Measurements from ENCODE around the gene SMIM29. TPM values are rescaled to one million over a fixed set of nuclear protein-coding genes. Genes with fewer than 3 reads are reported as not detected.

The SMIM29 gene
- polyA plus RNA-seq, 4 donors, result 9.3 to 27.3 (median 21.5) TPM

DNA sequence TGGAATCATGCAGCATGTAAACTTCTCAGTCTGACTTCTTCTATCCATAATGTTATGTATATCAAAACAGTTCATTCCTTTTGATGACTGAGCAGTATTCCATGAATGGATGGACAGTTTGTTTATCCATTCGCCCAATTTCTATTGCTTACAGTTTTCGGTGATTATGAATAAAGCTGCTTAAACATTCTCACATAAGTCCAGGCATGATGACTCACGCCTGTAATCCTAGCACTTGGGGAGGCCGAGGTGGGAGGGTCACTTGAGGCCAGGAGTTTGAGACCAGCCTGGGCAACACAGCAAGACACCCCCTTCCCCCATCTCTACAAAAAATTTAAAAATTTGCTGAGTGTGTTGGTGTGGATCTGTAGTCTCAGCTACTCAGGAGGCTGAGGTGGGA is 35.0 kb downstream of the SMIM29 start:
- Histone ChIP-seq H3K4me1 (ENCODE audit: control insufficient read depth in 3 of 3, insufficient read depth in 2 of 3, low read depth in 1 of 3, low read length in 2 of 3) (no peaks in the 10 kb centered on the region), H3K36me3 (ENCODE audit: control insufficient read depth in 3 of 3, insufficient read depth in 2 of 3, low read depth in 1 of 3, low read length in 3 of 3) (no peaks in the 10 kb centered on the region), H3K9me3 (ENCODE audit: control insufficient read depth in 2 of 2, insufficient read depth in 1 of 2, low read depth in 1 of 2, low read length in 1 of 2) (no peaks in the 10 kb centered on the region), H3K27me3 (ENCODE audit: control insufficient read depth in 3 of 3, insufficient read depth in 3 of 3, low read length in 3 of 3) (no peaks in the 10 kb centered on the region), H3K27ac (ENCODE audit: low read depth in 1 of 3, low read length in 2 of 3) (no peak overlapping the region), H3K4me3 (ENCODE audit: low read depth in 1 of 3, low read length in 3 of 3) (no peak overlapping the region)
- DNase-seq, result no peak
- 74 to 87% (median 78%) methylated on average over 4 of the region's 4 CpGs for WGBS, 3 donors
- FAIRE-seq, result no peak

DNA sequence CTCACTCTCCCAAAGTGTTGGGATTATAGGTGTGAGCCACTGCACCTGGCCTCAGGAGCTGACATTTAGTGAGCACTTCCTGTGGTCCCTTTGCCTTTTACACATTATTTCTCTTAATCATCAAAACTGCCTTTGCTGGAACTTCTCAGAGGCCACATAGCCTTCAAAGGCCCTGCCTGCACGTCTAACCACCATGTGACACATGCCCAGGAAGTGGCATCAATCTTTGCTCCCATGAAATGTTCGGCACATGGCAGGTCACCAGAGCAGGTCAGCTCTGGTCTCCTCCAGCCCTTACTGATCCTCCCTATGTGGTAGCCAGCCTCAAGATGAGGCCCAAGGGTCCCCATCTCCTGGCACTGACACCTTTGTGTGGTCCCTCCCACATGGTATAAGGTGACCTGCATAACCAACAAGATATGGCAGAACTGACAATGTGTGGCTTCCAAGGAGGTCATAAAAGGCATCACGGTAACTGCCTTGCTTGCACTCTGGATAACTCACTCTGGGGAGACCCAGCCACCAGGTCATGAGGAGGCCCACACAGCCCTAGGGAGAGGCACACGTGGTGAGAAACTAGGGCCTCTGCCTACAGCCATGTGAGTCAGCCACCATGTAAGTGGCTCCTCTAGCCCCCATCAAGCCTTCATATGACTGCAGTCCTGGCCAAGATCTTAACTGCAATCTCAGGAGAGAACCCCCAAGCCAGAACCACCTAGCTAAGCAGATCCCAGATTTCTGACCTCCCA is 40.9 kb downstream of the SMIM29 start:
- H3K9me3 ChIP-seq (ENCODE audit: control insufficient read depth in 2 of 2, insufficient read depth in 1 of 2, low read depth in 1 of 2, low read length in 1 of 2), result no peaks in the 10 kb centered on the region
- no peaks in the 10 kb centered on the region for H3K36me3 ChIP-seq (ENCODE audit: control insufficient read depth in 3 of 3, insufficient read depth in 2 of 3, low read depth in 1 of 3, low read length in 3 of 3)
- no peak overlapping the region for H3K27ac ChIP-seq (ENCODE audit: low read depth in 1 of 3, low read length in 2 of 3)
- no peaks in the 10 kb centered on the region for H3K27me3 ChIP-seq (ENCODE audit: control insufficient read depth in 3 of 3, insufficient read depth in 3 of 3, low read length in 3 of 3)
- FAIRE-seq (no peak), DNase-seq (no peak)
- H3K4me1 ChIP-seq (ENCODE audit: control insufficient read depth in 3 of 3, insufficient read depth in 2 of 3, low read depth in 1 of 3, low read length in 2 of 3), result no peaks in the 10 kb centered on the region
- 71 to 77% (median 76%) methylated on average over 4 of the region's 4 CpGs for WGBS, 3 donors
- H3K4me3 ChIP-seq (ENCODE audit: low read depth in 1 of 3, low read length in 3 of 3), result no peak overlapping the region

DNA sequence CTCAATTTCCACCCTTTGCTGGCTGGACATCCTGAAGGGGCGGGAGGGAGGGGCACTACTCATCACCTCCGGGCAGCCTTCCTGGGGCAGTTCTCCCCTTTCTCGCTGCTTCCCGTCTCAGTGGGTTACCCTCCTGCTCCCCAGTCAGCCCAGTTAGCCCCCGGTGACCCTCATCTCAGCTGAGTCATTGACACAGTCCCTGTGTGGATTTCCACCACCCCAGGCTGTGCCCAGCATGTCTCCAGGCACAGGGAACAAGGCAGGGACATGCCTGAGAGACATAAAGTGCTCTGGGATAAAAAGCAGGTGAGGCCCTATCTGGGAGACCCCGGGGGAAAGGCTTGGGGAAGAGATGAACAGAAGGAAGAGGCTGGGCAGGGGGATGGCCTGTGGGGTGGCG is 42.1 kb downstream of the SMIM29 start:
- Histone ChIP-seq H3K4me3 (ENCODE audit: low read depth in 1 of 3, low read length in 3 of 3) (no peak overlapping the region), H3K4me1 (ENCODE audit: control insufficient read depth in 3 of 3, insufficient read depth in 2 of 3, low read depth in 1 of 3, low read length in 2 of 3) (no peaks in the 10 kb centered on the region), H3K36me3 (ENCODE audit: control insufficient read depth in 3 of 3, insufficient read depth in 2 of 3, low read depth in 1 of 3, low read length in 3 of 3) (no peaks in the 10 kb centered on the region), H3K27me3 (ENCODE audit: control insufficient read depth in 3 of 3, insufficient read depth in 3 of 3, low read length in 3 of 3) (no peaks in the 10 kb centered on the region), H3K9me3 (ENCODE audit: control insufficient read depth in 2 of 2, insufficient read depth in 1 of 2, low read depth in 1 of 2, low read length in 1 of 2) (no peaks in the 10 kb centered on the region), H3K27ac (ENCODE audit: low read depth in 1 of 3, low read length in 2 of 3) (no peak overlapping the region)
- no peak for DNase-seq
- FAIRE-seq, result no peak
- 74 to 83% (median 83%) methylated on average over 7 of the region's 7 CpGs for WGBS, 3 donors

GRCh38 chr6:34205916-34206315 is 42.9 kb downstream of the SMIM29 start:
- Histone ChIP-seq H3K4me1 (ENCODE audit: control insufficient read depth in 3 of 3, insufficient read depth in 2 of 3, low read depth in 1 of 3, low read length in 2 of 3) (no peaks in the 10 kb centered on the region), H3K27ac (ENCODE audit: low read depth in 1 of 3, low read length in 2 of 3) (no peak overlapping the region), H3K27me3 (ENCODE audit: control insufficient read depth in 3 of 3, insufficient read depth in 3 of 3, low read length in 3 of 3) (no peaks in the 10 kb centered on the region), H3K9me3 (ENCODE audit: control insufficient read depth in 2 of 2, insufficient read depth in 1 of 2, low read depth in 1 of 2, low read length in 1 of 2) (no peaks in the 10 kb centered on the region), H3K36me3 (ENCODE audit: control insufficient read depth in 3 of 3, insufficient read depth in 2 of 3, low read depth in 1 of 3, low read length in 3 of 3) (no peaks in the 10 kb centered on the region), H3K4me3 (ENCODE audit: low read depth in 1 of 3, low read length in 3 of 3) (no peak overlapping the region)
- DNase-seq (no peak), FAIRE-seq (no peak)
- WGBS, 3 donors, result 84 to 94% (median 94%) methylated on average over 2 of the region's 2 CpGs

- WGBS, 3 donors, result 88 to 94% (median 92%) methylated on average over 3 of the region's 3 CpGs
- H3K4me3 ChIP-seq (ENCODE audit: low read depth in 1 of 3, low read length in 3 of 3), result no peak overlapping the region
- H3K27me3 ChIP-seq (ENCODE audit: control insufficient read depth in 3 of 3, insufficient read depth in 3 of 3, low read length in 3 of 3), result no peaks in the 10 kb centered on the region
- H3K36me3 ChIP-seq (ENCODE audit: control insufficient read depth in 3 of 3, insufficient read depth in 2 of 3, low read depth in 1 of 3, low read length in 3 of 3), result no peaks in the 10 kb centered on the region
- no peaks in the 10 kb centered on the region for H3K4me1 ChIP-seq (ENCODE audit: control insufficient read depth in 3 of 3, insufficient read depth in 2 of 3, low read depth in 1 of 3, low read length in 2 of 3)
- H3K9me3 ChIP-seq (ENCODE audit: control insufficient read depth in 2 of 2, insufficient read depth in 1 of 2, low read depth in 1 of 2, low read length in 1 of 2), result no peaks in the 10 kb centered on the region
- FAIRE-seq (no peak), DNase-seq (no peak)
- H3K27ac ChIP-seq (ENCODE audit: low read depth in 1 of 3, low read length in 2 of 3), result no peak overlapping the region
These were observed 43.3 kb downstream of the SMIM29 start for GRCh38 chr6:34205466-34205865.

DNA sequence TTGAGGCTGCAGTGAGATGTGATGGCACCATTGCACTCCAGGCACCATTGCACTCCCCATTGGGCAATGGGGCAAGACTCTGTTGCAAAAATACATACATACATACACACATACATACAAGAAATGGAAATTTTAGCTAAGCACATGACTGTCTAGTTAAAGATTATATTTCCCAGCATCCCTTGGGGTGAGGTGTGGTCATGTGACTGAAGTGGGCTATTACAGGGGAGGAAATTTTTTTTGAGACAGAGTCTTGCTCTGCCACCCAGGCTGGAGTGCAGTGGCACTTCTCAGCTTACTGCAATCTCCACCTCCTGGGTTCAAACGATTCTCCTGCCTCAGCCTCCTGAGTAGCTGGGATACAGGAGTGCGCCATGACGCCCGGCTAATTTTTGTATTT is 44.1 kb downstream of the SMIM29 start:
- Histone ChIP-seq H3K4me1 (ENCODE audit: control insufficient read depth in 3 of 3, insufficient read depth in 2 of 3, low read depth in 1 of 3, low read length in 2 of 3) (no peaks in the 10 kb centered on the region), H3K36me3 (ENCODE audit: control insufficient read depth in 3 of 3, insufficient read depth in 2 of 3, low read depth in 1 of 3, low read length in 3 of 3) (no peaks in the 10 kb centered on the region), H3K9me3 (ENCODE audit: control insufficient read depth in 2 of 2, insufficient read depth in 1 of 2, low read depth in 1 of 2, low read length in 1 of 2) (no peaks in the 10 kb centered on the region), H3K4me3 (ENCODE audit: low read depth in 1 of 3, low read length in 3 of 3) (no peak overlapping the region), H3K27ac (ENCODE audit: low read depth in 1 of 3, low read length in 2 of 3) (no peak overlapping the region), H3K27me3 (ENCODE audit: control insufficient read depth in 3 of 3, insufficient read depth in 3 of 3, low read length in 3 of 3) (no peaks in the 10 kb centered on the region)
- no peak for DNase-seq
- 81 to 96% (median 95%) methylated on average over 4 of the region's 4 CpGs for WGBS, 3 donors
- FAIRE-seq, result no peak

DNA sequence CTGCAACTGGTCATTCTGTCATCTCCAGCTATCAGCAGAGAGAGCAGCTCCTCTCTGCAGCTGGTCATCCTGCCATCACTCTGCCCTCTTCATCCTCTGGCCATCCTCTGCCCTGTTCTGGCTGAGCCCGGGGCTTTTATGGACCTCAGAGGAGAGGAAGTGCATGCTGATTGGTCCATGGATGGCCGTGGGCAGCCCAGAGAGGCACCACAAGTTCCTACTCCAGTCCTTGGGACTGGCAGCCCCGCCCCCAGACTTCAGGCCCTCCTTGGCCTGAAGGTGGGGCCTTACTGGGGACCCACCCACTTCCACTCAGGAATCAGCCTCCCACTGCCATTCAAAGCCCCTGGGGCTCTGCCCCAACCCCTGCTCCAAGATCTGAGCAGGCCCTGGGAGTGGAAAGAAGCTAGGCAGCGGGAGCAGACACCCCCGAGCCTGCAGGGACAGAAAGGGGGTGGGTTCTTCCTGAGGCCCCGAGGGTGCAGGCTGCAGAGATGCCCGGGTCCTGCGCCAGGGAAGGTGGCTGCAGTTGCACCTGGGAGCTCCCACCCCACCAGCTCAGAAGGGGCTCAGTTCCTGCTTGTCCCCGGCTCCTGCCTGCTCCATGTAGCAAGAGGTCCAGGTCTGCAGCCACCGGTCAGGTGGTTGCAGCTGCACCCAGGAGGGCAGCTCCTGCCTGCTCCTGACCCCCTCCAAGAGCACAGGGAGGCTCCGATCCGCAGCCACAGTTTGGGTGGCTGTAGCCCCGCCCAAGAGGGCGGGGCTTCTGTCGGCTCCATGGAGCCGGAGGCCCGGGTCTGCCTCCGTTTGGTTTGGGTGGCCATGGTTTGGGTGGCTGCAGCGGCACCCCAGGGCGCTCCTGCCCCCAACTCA is 46.2 kb downstream of the SMIM29 start:
- Histone ChIP-seq H3K36me3 (ENCODE audit: control insufficient read depth in 3 of 3, insufficient read depth in 2 of 3, low read depth in 1 of 3, low read length in 3 of 3) (no peaks in the 10 kb centered on the region), H3K9me3 (ENCODE audit: control insufficient read depth in 2 of 2, insufficient read depth in 1 of 2, low read depth in 1 of 2, low read length in 1 of 2) (no peaks in the 10 kb centered on the region), H3K4me1 (ENCODE audit: control insufficient read depth in 3 of 3, insufficient read depth in 2 of 3, low read depth in 1 of 3, low read length in 2 of 3) (no peaks in the 10 kb centered on the region), H3K27me3 (ENCODE audit: control insufficient read depth in 3 of 3, insufficient read depth in 3 of 3, low read length in 3 of 3) (no peaks in the 10 kb centered on the region), H3K4me3 (ENCODE audit: low read depth in 1 of 3, low read length in 3 of 3) (no peak overlapping the region), H3K27ac (ENCODE audit: low read depth in 1 of 3, low read length in 2 of 3) (no peak overlapping the region)
- 65 to 80% (median 79%) methylated on average over 18 to 20 of the region's 20 CpGs for WGBS, 3 donors
- DNase-seq (no peak), FAIRE-seq (no peak)

- no peak for DNase-seq
These were observed 47.2 kb downstream of the SMIM29 start for GRCh38 chr6:34201455-34202107.

More at GRCh38 chr6:34201455-34202107, 47.2 kb downstream of the SMIM29 start:
- Histone ChIP-seq H3K36me3 (ENCODE audit: control insufficient read depth in 3 of 3, insufficient read depth in 2 of 3, low read depth in 1 of 3, low read length in 3 of 3) (no peaks in the 10 kb centered on the region), H3K4me1 (ENCODE audit: control insufficient read depth in 3 of 3, insufficient read depth in 2 of 3, low read depth in 1 of 3, low read length in 2 of 3) (peaks cover 0 to 2% (median 2%) of the 10 kb centered on the region in 3 donors), H3K9me3 (ENCODE audit: control insufficient read depth in 2 of 2, insufficient read depth in 1 of 2, low read depth in 1 of 2, low read length in 1 of 2) (no peaks in the 10 kb centered on the region), H3K27ac (ENCODE audit: low read depth in 1 of 3, low read length in 2 of 3) (no peak overlapping the region), H3K4me3 (ENCODE audit: low read depth in 1 of 3, low read length in 3 of 3) (no peak overlapping the region), H3K27me3 (ENCODE audit: control insufficient read depth in 3 of 3, insufficient read depth in 3 of 3, low read length in 3 of 3) (peaks cover 0 to under 1% (median 0%) of the 10 kb centered on the region in 3 donors)
- WGBS, 3 donors, result 83 to 91% (median 90%) methylated on average over 4 of the region's 4 CpGs
- FAIRE-seq, result no peak

Measured in small intestine (tissue), 7 donors.